Endothelial cell (in vitro differentiated cells): ENCODE data around the gene THSD4. TPM values are rescaled to one million over a fixed set of nuclear protein-coding genes. Genes with fewer than 3 reads are reported as not detected.

ENCODE experiments used
- DNase-seq: peaks from one replicate; pipeline ENCODE4 v3.0.0; 2021; ENCODE audit warnings: low spot score
- H3K27ac Mint-ChIP-seq: one replicate; pipeline ENCODE4 v1.8.0; 2021; ENCODE audit warnings: mixed read lengths, inconsistent platforms; ENCODE audit not compliant: unreplicated experiment
- H3K27me3 Mint-ChIP-seq: one replicate; pipeline ENCODE4 v1.8.0; 2021; ENCODE audit warnings: mild to moderate bottlenecking, moderate library complexity, mixed read lengths, inconsistent platforms; ENCODE audit not compliant: unreplicated experiment
- H3K36me3 Mint-ChIP-seq: one replicate; pipeline ENCODE4 v1.8.0; 2021; ENCODE audit warnings: mild to moderate bottlenecking, low read depth, mixed read lengths, inconsistent platforms; ENCODE audit not compliant: unreplicated experiment
- H3K4me1 Mint-ChIP-seq: one replicate; pipeline ENCODE4 v1.8.0; 2021; ENCODE audit warnings: mild to moderate bottlenecking, mixed read lengths, inconsistent platforms; ENCODE audit not compliant: unreplicated experiment
- H3K4me3 Mint-ChIP-seq: one replicate; pipeline ENCODE4 v1.8.0; 2021; ENCODE audit warnings: mild to moderate bottlenecking, mixed read lengths, inconsistent platforms; ENCODE audit not compliant: unreplicated experiment
- H3K9me3 Mint-ChIP-seq: one replicate; pipeline ENCODE4 v1.8.0; 2021; ENCODE audit warnings: mixed read lengths, inconsistent platforms; ENCODE audit not compliant: unreplicated experiment
- total RNA-seq: library from RNA; stranded (reverse); fragmentation: NEBNext Ultra II Directional; extraction: Animal tissue kit (Norgen Biotek cat#: 25700); gene quantifications from one replicate; pipeline ENCODE4 v1.2.1, GENCODE V29; 2021; ENCODE audit not compliant: unreplicated experiment
- TF ChIP-seq, protein P1 (sequence below): fragments of 200-600 bp; sonication (generic); IDR thresholded peaks from one replicate; pipeline ENCODE4 v1.5.0; 2021; ENCODE audit warnings: antibody characterized with exemption; ENCODE audit not compliant: unreplicated experiment

THSD4 gene
- total RNA-seq, 1 donor from 2014 or later = 0.92 TPM

DNA sequence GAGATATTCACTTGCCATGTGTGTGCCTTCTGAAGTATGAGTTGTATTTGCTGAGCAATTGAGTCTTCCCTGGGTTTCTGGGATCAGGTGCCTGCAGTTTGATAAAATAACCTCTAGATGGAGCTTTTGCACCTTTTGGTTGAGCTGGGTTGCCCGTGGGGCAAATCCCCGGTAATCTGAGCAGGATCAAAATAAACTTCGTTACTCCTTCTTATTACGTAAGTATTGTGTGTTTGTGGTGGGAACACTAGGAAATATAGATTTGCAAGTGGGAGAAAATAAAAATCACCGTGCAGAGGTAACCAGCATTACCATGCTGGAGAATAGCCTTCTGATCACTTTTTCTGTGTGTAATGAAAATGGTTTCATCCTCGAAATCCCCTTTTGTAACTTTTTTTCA, 417.7 kb downstream of the THSD4 start:
- peaks cover 4% of the 10 kb centered on the region for H3K9me3 Mint-ChIP-seq
- H3K27me3 Mint-ChIP-seq = no peaks in the 10 kb centered on the region
- no peak overlapping the region for H3K27ac Mint-ChIP-seq
- TF ChIP-seq, protein P1, sequence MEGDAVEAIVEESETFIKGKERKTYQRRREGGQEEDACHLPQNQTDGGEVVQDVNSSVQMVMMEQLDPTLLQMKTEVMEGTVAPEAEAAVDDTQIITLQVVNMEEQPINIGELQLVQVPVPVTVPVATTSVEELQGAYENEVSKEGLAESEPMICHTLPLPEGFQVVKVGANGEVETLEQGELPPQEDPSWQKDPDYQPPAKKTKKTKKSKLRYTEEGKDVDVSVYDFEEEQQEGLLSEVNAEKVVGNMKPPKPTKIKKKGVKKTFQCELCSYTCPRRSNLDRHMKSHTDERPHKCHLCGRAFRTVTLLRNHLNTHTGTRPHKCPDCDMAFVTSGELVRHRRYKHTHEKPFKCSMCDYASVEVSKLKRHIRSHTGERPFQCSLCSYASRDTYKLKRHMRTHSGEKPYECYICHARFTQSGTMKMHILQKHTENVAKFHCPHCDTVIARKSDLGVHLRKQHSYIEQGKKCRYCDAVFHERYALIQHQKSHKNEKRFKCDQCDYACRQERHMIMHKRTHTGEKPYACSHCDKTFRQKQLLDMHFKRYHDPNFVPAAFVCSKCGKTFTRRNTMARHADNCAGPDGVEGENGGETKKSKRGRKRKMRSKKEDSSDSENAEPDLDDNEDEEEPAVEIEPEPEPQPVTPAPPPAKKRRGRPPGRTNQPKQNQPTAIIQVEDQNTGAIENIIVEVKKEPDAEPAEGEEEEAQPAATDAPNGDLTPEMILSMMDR = peak; percentile 77
- no peak overlapping the region for H3K4me3 Mint-ChIP-seq
- peak; percentile 21 for DNase-seq
- peaks cover 3% of the 10 kb centered on the region for H3K4me1 Mint-ChIP-seq
- peaks cover 3% of the 10 kb centered on the region for H3K36me3 Mint-ChIP-seq

- Mint-ChIP-seq H3K9me3 (no peaks in the 10 kb centered on the region), H3K4me3 (no peak overlapping the region), H3K27ac (no peak overlapping the region), H3K27me3 (no peaks in the 10 kb centered on the region), H3K4me1 (no peaks in the 10 kb centered on the region), H3K36me3 (no peaks in the 10 kb centered on the region)
- DNase-seq = no peak
- TF ChIP-seq, protein P1 = no peak
These were observed 422.9 kb downstream of the THSD4 start for GRCh38 chr15:71538181-71538580.

DNA sequence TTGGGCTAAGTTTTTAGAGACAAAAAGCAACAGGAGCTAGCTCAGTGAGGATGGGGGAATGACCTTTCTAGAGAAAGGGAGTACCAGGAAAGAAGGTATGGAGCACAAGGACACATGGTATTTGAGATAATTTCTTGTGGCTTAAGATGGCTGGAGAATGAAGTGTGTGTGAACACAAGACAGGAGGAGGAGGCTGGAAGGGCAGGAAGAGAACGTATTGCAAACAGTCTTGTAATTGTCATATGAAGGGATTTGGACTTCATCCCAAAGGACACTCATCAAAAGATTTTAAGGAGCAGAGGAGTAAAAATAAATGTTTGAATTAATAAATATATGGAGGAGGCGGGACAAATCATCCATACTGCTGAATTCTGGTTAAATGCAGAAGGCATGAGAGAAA, 426.5 kb downstream of the THSD4 start:
- H3K27ac Mint-ChIP-seq = no peak overlapping the region
- H3K27me3 Mint-ChIP-seq = no peaks in the 10 kb centered on the region
- no peaks in the 10 kb centered on the region for H3K4me1 Mint-ChIP-seq
- TF ChIP-seq, protein P1 = no peak
- DNase-seq = no peak
- no peaks in the 10 kb centered on the region for H3K9me3 Mint-ChIP-seq
- H3K4me3 Mint-ChIP-seq = no peak overlapping the region
- no peaks in the 10 kb centered on the region for H3K36me3 Mint-ChIP-seq

GRCh38 chr15:71542836-71543235, 427.6 kb downstream of the THSD4 start:
- TF ChIP-seq, protein P1 = no peak
- Mint-ChIP-seq H3K4me1 (no peaks in the 10 kb centered on the region), H3K27ac (no peak overlapping the region), H3K27me3 (no peaks in the 10 kb centered on the region), H3K4me3 (no peak overlapping the region), H3K9me3 (no peaks in the 10 kb centered on the region), H3K36me3 (no peaks in the 10 kb centered on the region)
- DNase-seq = no peak

- no peak for DNase-seq
These were observed 428.1 kb downstream of the THSD4 start for GRCh38 chr15:71543413-71543812.

More at GRCh38 chr15:71543413-71543812, 428.1 kb downstream of the THSD4 start:
- TF ChIP-seq, protein P1 = no peak
- H3K36me3 Mint-ChIP-seq = no peaks in the 10 kb centered on the region
- H3K9me3 Mint-ChIP-seq = no peaks in the 10 kb centered on the region
- no peaks in the 10 kb centered on the region for H3K4me1 Mint-ChIP-seq
- H3K27me3 Mint-ChIP-seq = no peaks in the 10 kb centered on the region
- H3K27ac Mint-ChIP-seq = no peak overlapping the region
- no peak overlapping the region for H3K4me3 Mint-ChIP-seq
